HepG2 (cell line): ENCODE results near the gene SEPTIN10. TPM values are rescaled to one million over a fixed set of nuclear protein-coding genes. Genes with fewer than 3 reads are reported as not detected.
A peak's percentile ranks its signal among the peaks of the same experiment; 100 is the strongest.

Experiments used
- DPF2 ChIP-seq: sonication (generic); formaldehyde crosslinking; IDR thresholded peaks from 2 replicates; pipeline ENCODE4 v1.4.0; 2020; ENCODE audit warnings: mild to moderate bottlenecking, low read depth, missing genetic modification reagents, borderline replicate concordance
- EHMT2 ChIP-seq: fragments of 200-600 bp; sonication (generic); IDR thresholded peaks from 2 replicates; pipeline ENCODE4 v1.7.0; 2017; ENCODE audit warnings: antibody characterized with exemption, low read depth, low read length, borderline replicate concordance
- ETV5 ChIP-seq: IDR thresholded peaks from 2 replicates; pipeline ENCODE4 v1.6.1; 2018; ENCODE audit warnings: missing biosample characterization, missing genetic modification reagents, inconsistent platforms, borderline replicate concordance
- FOXO1 ChIP-seq: sonication (generic); formaldehyde crosslinking; IDR thresholded peaks from 2 replicates; pipeline ENCODE4 v1.4.0; 2020; ENCODE audit warnings: missing genetic modification reagents
- HNRNPUL1 ChIP-seq: fragments of 200-400 bp; formaldehyde crosslinking; IDR thresholded peaks from 2 replicates; pipeline ENCODE4 v1.6.1; 2017; ENCODE audit warnings: low read depth, mild to moderate bottlenecking, low read length, moderate library complexity
- MZF1 ChIP-seq: sonication (generic); formaldehyde crosslinking; IDR thresholded peaks from 2 replicates; pipeline ENCODE4 v1.8.1; 2023; ENCODE audit warnings: mild to moderate bottlenecking, missing genetic modification reagents, borderline replicate concordance
- POLR2AphosphoS2 ChIP-seq: IDR thresholded peaks from 2 replicates; pipeline ENCODE4 v1.6.1; 2011; ENCODE audit warnings: low read depth, low read length, improper control_type of control experiment
- TMF1 ChIP-seq: sonication (generic); formaldehyde crosslinking; IDR thresholded peaks from 2 replicates; pipeline ENCODE4 v1.8.1; 2022; ENCODE audit warnings: low read depth, missing genetic modification reagents
- ZBTB40 ChIP-seq, 2 experiments: fragments of 450-650 bp in 1 of 2; sonication (generic) in 1 of 2; formaldehyde crosslinking in 1 of 2; IDR thresholded peaks; 2 replicates each; pipeline versions ENCODE4 v1.6.1 to v1.8.0; 2016 to 2022; ENCODE audit warnings: antibody characterized with exemption in 1 of 2, mild to moderate bottlenecking in 1 of 2, missing genetic modification reagents in 1 of 2
- ZNF205 ChIP-seq: IDR thresholded peaks from 2 replicates; pipeline ENCODE4 v1.6.1; 2018; ENCODE audit warnings: missing biosample characterization, missing genetic modification reagents
- ZNF569 ChIP-seq: sonication (generic); formaldehyde crosslinking; IDR thresholded peaks from 2 replicates; pipeline ENCODE4 v1.5.0; 2020; ENCODE audit warnings: mild to moderate bottlenecking, missing genetic modification reagents, moderate library complexity, borderline replicate concordance
- ZNF782 ChIP-seq: sonication (generic); formaldehyde crosslinking; IDR thresholded peaks from 2 replicates; pipeline ENCODE4 v1.4.0; 2020; ENCODE audit warnings: missing genetic modification reagents, mild to moderate bottlenecking, borderline replicate concordance
- polyA plus RNA-seq, 8 experiments: library from polyadenylated mRNA; depleted of rRNA in 3 of 8; stranded (reverse) in 7 of 8; unstranded in 1 of 8; fragments of >200 nt; fragmentation: Illumina TruSeq in 4 of 8; extraction: Trizol in 4 of 8; gene quantifications; 2 replicates each; pipeline versions ENCODE4 v1.2.1 to v1.2.3, GENCODE V29; 2011 to 2016; ENCODE audit warnings: low read depth in 4 of 8, missing spikeins in 1 of 8, mixed read lengths in 1 of 8; ENCODE audit not compliant: insufficient read depth in 1 of 8
- total RNA-seq, 5 experiments: library from RNA; depleted of rRNA; stranded (reverse); fragments of >200 nt; fragmentation: Illumina TruSeq; extraction: Trizol; gene quantifications; 2 replicates each; pipeline ENCODE4 v1.2.3, GENCODE V29; 2016; ENCODE audit warnings: low read depth in 1 of 5
- TF ChIP-seq, protein P1 (sequence below): sonication (generic); formaldehyde crosslinking; IDR thresholded peaks from 2 replicates; pipeline ENCODE4 v1.4.0; 2020; ENCODE audit warnings: mild to moderate bottlenecking, missing genetic modification reagents
- TF ChIP-seq, protein P2 (sequence below): sonication (generic); formaldehyde crosslinking; IDR thresholded peaks from 2 replicates; pipeline ENCODE4 v1.5.0; 2020; ENCODE audit warnings: missing genetic modification reagents, mild to moderate bottlenecking, borderline replicate concordance
- TF ChIP-seq, protein P3 (sequence below): sonication (generic); formaldehyde crosslinking; IDR thresholded peaks from 2 replicates; pipeline ENCODE4 v1.4.0; 2020; ENCODE audit warnings: missing genetic modification reagents, borderline replicate concordance

Gene SEPTIN10
- total and polyA plus RNA-seq, 2 of the 13 experiments (the other 11 are each of a cell fraction or from before 2014, with no cell fraction given), result 45.8 to 67.5 TPM

- peak; percentile 35; the same call in 1 of the 2 replicates for TF ChIP-seq ZBTB40 (IDR thresholded peaks at IDR 0.05)
- TF ChIP-seq ZBTB40 (CRISPR knock-in tag; IDR thresholded peaks at IDR 0.05), result peak; percentile 6; the same call in 1 of the 2 replicates
- TF ChIP-seq, protein P1, sequence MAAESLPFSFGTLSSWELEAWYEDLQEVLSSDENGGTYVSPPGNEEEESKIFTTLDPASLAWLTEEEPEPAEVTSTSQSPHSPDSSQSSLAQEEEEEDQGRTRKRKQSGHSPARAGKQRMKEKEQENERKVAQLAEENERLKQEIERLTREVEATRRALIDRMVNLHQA (CRISPR knock-in tag), result no peak
- peak; percentile 100 for TF ChIP-seq ZNF782
- no peak for TF ChIP-seq HNRNPUL1
- TF ChIP-seq FOXO1 (CRISPR knock-in tag), result peak; percentile 83; the same call in 1 of the 2 replicates
- TF ChIP-seq, protein P2, sequence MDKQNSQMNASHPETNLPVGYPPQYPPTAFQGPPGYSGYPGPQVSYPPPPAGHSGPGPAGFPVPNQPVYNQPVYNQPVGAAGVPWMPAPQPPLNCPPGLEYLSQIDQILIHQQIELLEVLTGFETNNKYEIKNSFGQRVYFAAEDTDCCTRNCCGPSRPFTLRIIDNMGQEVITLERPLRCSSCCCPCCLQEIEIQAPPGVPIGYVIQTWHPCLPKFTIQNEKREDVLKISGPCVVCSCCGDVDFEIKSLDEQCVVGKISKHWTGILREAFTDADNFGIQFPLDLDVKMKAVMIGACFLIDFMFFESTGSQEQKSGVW (CRISPR knock-in tag), result no peak; the same call in 1 of the 2 replicates
- TF ChIP-seq ZNF569 (CRISPR knock-in tag), result no peak
- TF ChIP-seq ZNF205 (CRISPR knock-in tag), result peak; percentile 98
- TF ChIP-seq, protein P3, sequence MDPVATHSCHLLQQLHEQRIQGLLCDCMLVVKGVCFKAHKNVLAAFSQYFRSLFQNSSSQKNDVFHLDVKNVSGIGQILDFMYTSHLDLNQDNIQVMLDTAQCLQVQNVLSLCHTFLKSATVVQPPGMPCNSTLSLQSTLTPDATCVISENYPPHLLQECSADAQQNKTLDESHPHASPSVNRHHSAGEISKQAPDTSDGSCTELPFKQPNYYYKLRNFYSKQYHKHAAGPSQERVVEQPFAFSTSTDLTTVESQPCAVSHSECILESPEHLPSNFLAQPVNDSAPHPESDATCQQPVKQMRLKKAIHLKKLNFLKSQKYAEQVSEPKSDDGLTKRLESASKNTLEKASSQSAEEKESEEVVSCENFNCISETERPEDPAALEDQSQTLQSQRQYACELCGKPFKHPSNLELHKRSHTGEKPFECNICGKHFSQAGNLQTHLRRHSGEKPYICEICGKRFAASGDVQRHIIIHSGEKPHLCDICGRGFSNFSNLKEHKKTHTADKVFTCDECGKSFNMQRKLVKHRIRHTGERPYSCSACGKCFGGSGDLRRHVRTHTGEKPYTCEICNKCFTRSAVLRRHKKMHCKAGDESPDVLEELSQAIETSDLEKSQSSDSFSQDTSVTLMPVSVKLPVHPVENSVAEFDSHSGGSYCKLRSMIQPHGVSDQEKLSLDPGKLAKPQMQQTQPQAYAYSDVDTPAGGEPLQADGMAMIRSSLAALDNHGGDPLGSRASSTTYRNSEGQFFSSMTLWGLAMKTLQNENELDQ (CRISPR knock-in tag), result peak; percentile 77; the same call in 1 of the 2 replicates
- no peak for TF ChIP-seq POLR2AphosphoS2
- TF ChIP-seq ETV5 (CRISPR knock-in tag), result peak; percentile 98
- no peak for TF ChIP-seq EHMT2
- no peak for TF ChIP-seq MZF1 (CRISPR knock-in tag)
- TF ChIP-seq TMF1 (CRISPR knock-in tag), result no peak; the same call in 1 of the 2 replicates
- peak; percentile 76 for TF ChIP-seq DPF2 (CRISPR knock-in tag)
These were observed at the start of gene SEPTIN10, which contains the start of gene SOWAHC (continued) for GRCh38 chr2:109613922-109614714.
